Activated T-cell treated with anti-CD3 and anti-CD28 coated beads, Interleukin-2, amount 50 U/mL, for 72 hours (primary cell): ENCODE data around the gene JUN. TPM values are rescaled to one million over a fixed set of nuclear protein-coding genes. Genes with fewer than 3 reads are reported as not detected.

Experiments
- ATAC-seq, 2 donors: fragments of 150-1000 bp; cut with Tn5 transposase; replicated peaks in 1 of 2; 2 replicates each; pipeline ENCODE4 v1.10.0; 2021; ENCODE audit warnings: moderate library complexity in 2 of 2, mild to moderate bottlenecking in 1 of 2
- DNase-seq, 2 donors: peaks; one replicate each; pipeline ENCODE4 v3.0.0; 2021 to 2022; ENCODE audit warnings: mixed read lengths in 1 of 2
- H3K27ac Mint-ChIP-seq: one replicate; pipeline ENCODE4 v1.8.0; 2022; ENCODE audit warnings: mild to moderate bottlenecking, moderate library complexity, mixed read lengths
- H3K27me3 Mint-ChIP-seq: one replicate; pipeline ENCODE4 v1.8.0; 2022; ENCODE audit warnings: low read depth, mixed read lengths
- H3K36me3 Mint-ChIP-seq, 2 donors: one replicate each; pipeline ENCODE4 v1.8.0; 2022; ENCODE audit warnings: mixed read lengths in 2 of 2, mild to moderate bottlenecking in 1 of 2; ENCODE audit not compliant: insufficient read depth in 2 of 2
- H3K4me1 Mint-ChIP-seq: one replicate; pipeline ENCODE4 v1.8.0; 2022; ENCODE audit warnings: low read depth, mixed read lengths
- H3K4me3 Mint-ChIP-seq, 2 donors: one replicate each; pipeline ENCODE4 v1.8.0; 2022; ENCODE audit warnings: mild to moderate bottlenecking in 2 of 2, mixed read lengths in 2 of 2, moderate library complexity in 2 of 2
- H3K9me3 Mint-ChIP-seq, 2 donors: one replicate each; pipeline ENCODE4 v1.8.0; 2022; ENCODE audit warnings: mixed read lengths in 2 of 2
- total RNA-seq, 2 donors: library from RNA; stranded (reverse); gene quantifications; one replicate each; pipeline ENCODE4 v1.2.3, GENCODE V29; 2022

Gene JUN
- total RNA-seq, 2 donors from 2014 or later, result 36.5 to 40.5 TPM

DNA sequence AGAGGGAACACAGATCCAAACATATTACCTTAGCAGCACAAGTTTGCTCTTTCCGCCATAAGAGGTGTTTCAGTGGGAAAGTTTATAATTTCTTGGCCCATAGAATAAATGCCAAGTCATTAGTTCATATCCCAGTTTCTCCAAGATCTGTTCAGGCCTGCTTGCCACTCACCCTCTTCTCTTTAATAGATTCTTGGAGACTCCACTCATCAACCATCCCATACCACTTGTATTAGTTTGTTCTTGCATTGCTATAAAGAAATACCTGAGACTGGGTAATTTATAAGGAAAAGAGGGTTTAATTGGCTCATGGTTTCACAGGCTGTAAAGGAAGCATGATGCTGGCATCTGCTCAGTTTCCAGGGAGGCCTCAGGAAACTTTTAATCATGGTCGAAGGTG, 49.2 kb downstream of the JUN start:
- Mint-ChIP-seq H3K36me3 (no peaks in the 10 kb centered on the region), H3K27me3 (no peaks in the 10 kb centered on the region), H3K27ac (no peak overlapping the region), H3K9me3 (no peaks in the 10 kb centered on the region), H3K4me3 (no peak overlapping the region), H3K4me1 (no peaks in the 10 kb centered on the region)
- DNase-seq (no peak), ATAC-seq (no peak)

DNA sequence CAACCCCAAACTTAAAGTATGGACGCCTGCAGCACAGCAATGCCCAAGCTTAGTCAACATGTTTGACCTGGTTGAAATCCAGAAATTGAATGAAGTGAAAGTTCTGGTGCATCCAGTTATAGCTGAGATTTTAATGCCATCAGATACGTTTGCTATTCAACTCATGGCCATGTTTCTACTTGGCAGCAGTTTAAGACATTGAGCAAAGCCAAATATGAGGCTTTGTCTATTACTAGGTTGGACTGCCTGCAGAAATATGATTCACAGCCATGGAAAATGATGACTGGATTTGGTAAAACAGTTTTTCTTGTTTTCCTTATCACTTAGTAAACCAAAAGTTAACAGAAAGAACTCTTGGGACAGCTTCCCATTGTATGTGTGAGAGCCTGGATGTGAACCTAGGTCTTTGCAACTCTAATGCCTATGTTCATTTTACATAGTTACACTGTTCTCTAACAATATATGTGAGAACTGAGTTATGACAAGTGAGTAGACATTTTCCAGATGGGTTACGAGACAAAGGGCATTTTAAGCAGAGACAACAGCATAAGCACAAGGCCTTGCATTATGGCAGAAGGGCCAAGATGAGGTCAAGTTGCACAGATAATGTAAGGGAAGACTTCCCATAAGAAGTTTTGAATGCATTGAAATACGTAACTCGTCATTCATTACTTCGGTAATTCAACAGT, 51.6 kb downstream of the JUN start:
- Mint-ChIP-seq H3K27me3 (no peaks in the 10 kb centered on the region), H3K36me3 (no peaks in the 10 kb centered on the region), H3K4me3 (no peak overlapping the region), H3K9me3 (no peaks in the 10 kb centered on the region), H3K4me1 (peaks cover 5% of the 10 kb centered on the region), H3K27ac (no peak overlapping the region)
- ATAC-seq, result no peak
- no peak for DNase-seq

Other genes starting within 250 kb of the JUN start
- gene OMA1, start 237.3 kb downstream of the JUN start, total RNA-seq, result 10 to 100 TPM; 12.2 TPM
- under 1 TPM in 1 of 2 donors, not detected in 1; 0.21 TPM for gene TACSTD2, start 206.8 kb downstream of the JUN start, total RNA-seq
- gene MYSM1, start 84.0 kb downstream of the JUN start, total RNA-seq, result 10 to 100 TPM; 41.4 to 51.4 TPM